GM20000 (cell line): ENCODE measurements around the gene GPR84.

ENCODE experiments used
- DNase-seq: peaks from one replicate; pipeline ENCODE4 v3.0.0; 2012; ENCODE audit warnings: low spot score
- TF ChIP-seq, protein P1 (sequence below): IDR thresholded peaks from 2 replicates; pipeline ENCODE4 v1.5.1; 2012; ENCODE audit warnings: mild to moderate bottlenecking, control low read depth; ENCODE audit errors: extremely low read depth, missing control alignments

The GPR84 gene

GRCh38 chr12:54374562-54375258 is 10.4 kb upstream of the GPR84 start:
- TF ChIP-seq, protein P1, sequence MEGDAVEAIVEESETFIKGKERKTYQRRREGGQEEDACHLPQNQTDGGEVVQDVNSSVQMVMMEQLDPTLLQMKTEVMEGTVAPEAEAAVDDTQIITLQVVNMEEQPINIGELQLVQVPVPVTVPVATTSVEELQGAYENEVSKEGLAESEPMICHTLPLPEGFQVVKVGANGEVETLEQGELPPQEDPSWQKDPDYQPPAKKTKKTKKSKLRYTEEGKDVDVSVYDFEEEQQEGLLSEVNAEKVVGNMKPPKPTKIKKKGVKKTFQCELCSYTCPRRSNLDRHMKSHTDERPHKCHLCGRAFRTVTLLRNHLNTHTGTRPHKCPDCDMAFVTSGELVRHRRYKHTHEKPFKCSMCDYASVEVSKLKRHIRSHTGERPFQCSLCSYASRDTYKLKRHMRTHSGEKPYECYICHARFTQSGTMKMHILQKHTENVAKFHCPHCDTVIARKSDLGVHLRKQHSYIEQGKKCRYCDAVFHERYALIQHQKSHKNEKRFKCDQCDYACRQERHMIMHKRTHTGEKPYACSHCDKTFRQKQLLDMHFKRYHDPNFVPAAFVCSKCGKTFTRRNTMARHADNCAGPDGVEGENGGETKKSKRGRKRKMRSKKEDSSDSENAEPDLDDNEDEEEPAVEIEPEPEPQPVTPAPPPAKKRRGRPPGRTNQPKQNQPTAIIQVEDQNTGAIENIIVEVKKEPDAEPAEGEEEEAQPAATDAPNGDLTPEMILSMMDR: no peak
- no peak for DNase-seq

DNA sequence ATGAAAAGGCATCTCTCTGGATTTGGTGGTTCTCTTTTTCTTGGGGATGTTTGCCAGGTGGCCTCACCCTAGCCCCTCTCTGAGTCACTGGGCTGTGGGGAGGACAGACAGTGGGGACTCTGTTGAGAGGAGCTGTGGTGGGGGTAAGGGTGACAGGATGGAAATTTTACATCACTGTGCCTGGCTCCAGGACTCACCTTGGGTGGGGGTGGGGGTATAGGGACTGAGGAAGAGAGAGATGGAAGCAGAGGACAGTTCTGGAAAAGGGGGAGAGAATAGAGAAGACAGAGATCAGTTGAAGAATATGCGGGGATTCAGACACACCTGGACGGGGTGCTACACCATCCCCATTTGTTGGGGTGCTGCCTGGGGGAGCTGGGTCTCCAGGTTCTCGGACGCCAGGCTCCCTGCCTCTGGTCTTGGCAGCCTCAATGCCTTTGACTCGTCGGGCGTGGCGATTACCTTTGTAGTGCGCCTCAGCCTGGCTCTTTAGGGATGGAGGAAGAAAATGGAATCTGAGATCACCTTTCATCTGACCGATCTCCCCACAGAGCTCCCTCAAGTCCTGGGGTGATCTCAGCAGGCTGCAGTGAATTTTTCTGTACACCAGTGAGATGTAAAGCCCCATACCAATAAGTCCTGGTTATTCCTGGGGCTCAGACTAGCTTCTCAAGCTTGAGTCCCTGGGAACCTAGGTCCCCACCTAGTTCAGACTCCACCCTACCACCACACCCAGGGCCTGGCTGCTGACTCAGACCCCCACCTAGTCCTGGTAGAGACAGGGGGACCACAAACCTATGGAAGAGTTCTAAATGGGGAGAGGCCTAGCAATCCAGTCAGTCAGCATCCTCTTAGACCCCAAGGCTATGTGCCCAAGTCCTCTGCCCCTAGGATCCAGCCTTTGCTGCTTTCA is 9.6 kb upstream of the GPR84 start:
- no peak for DNase-seq

GRCh38 chr12:54372113-54372806 is 8.0 kb upstream of the GPR84 start:
- no peak for DNase-seq
- TF ChIP-seq, protein P1: no peak

More for the DNA sequence above, 9.6 kb upstream of the GPR84 start:
- TF ChIP-seq, protein P1: no peak

- TF ChIP-seq, protein P1: no peak
- DNase-seq: no peak
These were observed 7.2 kb upstream of the GPR84 start for GRCh38 chr12:54371328-54372112.

DNA sequence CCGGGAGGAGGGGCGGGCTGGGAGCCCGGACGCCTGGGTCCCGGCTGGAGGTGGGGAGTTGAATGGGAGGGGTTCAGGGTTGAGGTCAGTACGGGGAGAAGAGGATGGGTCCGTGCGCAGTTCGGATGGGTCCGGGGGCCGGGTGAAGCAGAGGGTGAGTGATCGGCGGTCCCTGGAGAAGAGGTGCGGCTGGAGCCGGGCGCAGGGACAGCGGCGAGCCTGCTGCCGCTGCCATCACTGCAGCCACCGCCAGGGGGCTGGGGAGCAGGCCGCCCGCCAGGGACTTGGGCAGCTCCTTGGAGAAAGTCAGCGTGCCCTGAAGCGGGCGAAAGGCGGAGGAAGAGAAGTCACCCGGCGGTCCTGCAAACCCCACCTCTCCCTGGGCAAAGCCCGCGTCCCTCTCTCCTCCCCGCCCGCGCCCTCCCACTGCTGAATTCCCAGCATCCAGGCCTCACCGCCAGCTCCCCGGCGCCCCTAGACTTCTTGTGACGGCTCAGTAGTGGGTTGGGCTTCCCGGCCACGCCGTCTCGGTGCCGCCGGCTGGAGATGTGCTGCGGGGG is 6.0 kb upstream of the GPR84 start:
- TF ChIP-seq, protein P1: peak; percentile 93
- DNase-seq: peak; percentile 76

GRCh38 chr12:54369597-54370131 is 5.4 kb upstream of the GPR84 start:
- no peak for DNase-seq
- TF ChIP-seq, protein P1: no peak
